Right renal pelvis (tissue), 4 donors: ENCODE data around the gene AMH. TPM values are rescaled to one million over a fixed set of nuclear protein-coding genes. Genes with fewer than 3 reads are reported as not detected.

ENCODE experiments used
- DNase-seq, 4 donors: peaks; one replicate each; pipeline ENCODE4 v3.0.0-alpha.2; 2013; ENCODE audit warnings: low read depth in 4 of 4, low spot score in 3 of 4, missing footprints in 1 of 4
- polyA plus RNA-seq, 4 donors: library from polyadenylated mRNA; unstranded; fragments of 120-200 nt; gene quantifications; one replicate each; pipeline ENCODE4 v1.2.1, GENCODE V29; 2013; ENCODE audit not compliant: insufficient read length in 4 of 4

The AMH gene
- polyA plus RNA-seq, 4 donors, result 1.7 to 4.0 (median 2.2) TPM

- no peak for DNase-seq
Observed at GRCh38 chr19:2219726-2220125, 29.4 kb upstream of the AMH start.

- DNase-seq, result no peak
Observed at GRCh38 chr19:2221250-2221831, 27.8 kb upstream of the AMH start.

GRCh38 chr19:2221918-2222317, 27.2 kb upstream of the AMH start:
- DNase-seq, result no peak

- DNase-seq, result no peak
Observed at GRCh38 chr19:2223391-2223790, 25.7 kb upstream of the AMH start.

GRCh38 chr19:2223959-2224358, 25.2 kb upstream of the AMH start:
- DNase-seq, result no peak

GRCh38 chr19:2224754-2225349, 24.3 kb upstream of the AMH start:
- no peak for DNase-seq

GRCh38 chr19:2225415-2226050, 23.6 kb upstream of the AMH start:
- DNase-seq, result no peak

- no peak for DNase-seq
Observed at GRCh38 chr19:2226051-2226839, 22.9 kb upstream of the AMH start.

GRCh38 chr19:2226840-2227360, 22.2 kb upstream of the AMH start:
- no peak for DNase-seq

- DNase-seq, result no peak
Observed at GRCh38 chr19:2227415-2228156, 21.5 kb upstream of the AMH start.

- no peak for DNase-seq
Observed at GRCh38 chr19:2228157-2229030, 20.7 kb upstream of the AMH start.

GRCh38 chr19:2229103-2230032, 19.8 kb upstream of the AMH start:
- DNase-seq, result no peak

GRCh38 chr19:2230033-2230531, 19.0 kb upstream of the AMH start:
- DNase-seq, result no peak

GRCh38 chr19:2230807-2231533, 18.2 kb upstream of the AMH start:
- no peak for DNase-seq

- DNase-seq, result no peak
Observed at GRCh38 chr19:2231621-2232221, 17.4 kb upstream of the AMH start.

- no peak for DNase-seq
Observed at GRCh38 chr19:2232286-2233151, 16.6 kb upstream of the AMH start.
